OCI-LY7 (cell line): Measurements from ENCODE around the gene RUVBL1.

Source experiments
- EZH2phosphoT487 ChIP-seq: fragments of 200-600 bp; sonication (generic); IDR thresholded peaks from 2 replicates; pipeline ENCODE4 v1.6.1; 2018; ENCODE audit warnings: low read depth, borderline replicate concordance, mild to moderate bottlenecking, mixed run types, antibody characterized with exemption, low read length, moderate library complexity, mixed read lengths
- TF ChIP-seq, protein P1 (sequence below): fragments of 200-600 bp; sonication (generic); conservative IDR thresholded peaks from 2 replicates; pipeline ENCODE4 v1.5.1; 2014; ENCODE audit warnings: mild to moderate bottlenecking, antibody characterized with exemption, low read length, moderate library complexity, mixed read lengths

DNA sequence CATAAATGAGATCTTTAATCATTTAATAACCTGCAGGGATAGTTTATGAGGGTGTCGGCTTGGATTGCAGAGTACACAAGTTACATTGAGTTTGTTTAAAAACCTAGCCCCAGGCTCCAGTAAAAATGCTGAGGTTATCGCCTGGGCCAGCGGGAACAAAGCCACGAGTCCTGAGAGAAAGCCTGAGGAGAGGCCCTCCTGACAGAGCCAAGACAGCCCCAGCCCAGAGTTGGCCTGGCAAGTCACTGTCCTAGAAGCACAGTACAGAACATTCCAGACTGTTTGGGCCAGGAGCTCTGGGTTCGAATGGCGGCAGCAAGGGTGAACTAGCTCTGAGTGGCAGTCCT lies 39.0 kb downstream of the RUVBL1 start:
- TF ChIP-seq, protein P1, sequence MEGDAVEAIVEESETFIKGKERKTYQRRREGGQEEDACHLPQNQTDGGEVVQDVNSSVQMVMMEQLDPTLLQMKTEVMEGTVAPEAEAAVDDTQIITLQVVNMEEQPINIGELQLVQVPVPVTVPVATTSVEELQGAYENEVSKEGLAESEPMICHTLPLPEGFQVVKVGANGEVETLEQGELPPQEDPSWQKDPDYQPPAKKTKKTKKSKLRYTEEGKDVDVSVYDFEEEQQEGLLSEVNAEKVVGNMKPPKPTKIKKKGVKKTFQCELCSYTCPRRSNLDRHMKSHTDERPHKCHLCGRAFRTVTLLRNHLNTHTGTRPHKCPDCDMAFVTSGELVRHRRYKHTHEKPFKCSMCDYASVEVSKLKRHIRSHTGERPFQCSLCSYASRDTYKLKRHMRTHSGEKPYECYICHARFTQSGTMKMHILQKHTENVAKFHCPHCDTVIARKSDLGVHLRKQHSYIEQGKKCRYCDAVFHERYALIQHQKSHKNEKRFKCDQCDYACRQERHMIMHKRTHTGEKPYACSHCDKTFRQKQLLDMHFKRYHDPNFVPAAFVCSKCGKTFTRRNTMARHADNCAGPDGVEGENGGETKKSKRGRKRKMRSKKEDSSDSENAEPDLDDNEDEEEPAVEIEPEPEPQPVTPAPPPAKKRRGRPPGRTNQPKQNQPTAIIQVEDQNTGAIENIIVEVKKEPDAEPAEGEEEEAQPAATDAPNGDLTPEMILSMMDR = no peak
- no peak for TF ChIP-seq EZH2phosphoT487
